Liver (tissue), 3 donors: ENCODE results near the gene DENND6A.
A peak's percentile ranks its signal among the peaks of the same experiment; 100 is the strongest.
"Not testable (repeated sequence)": the region's sequence is repeated elsewhere in the genome, so short reads cannot be mapped to it uniquely, and the experiment has no call there.

Experiments
- FOXA2 ChIP-seq: IDR thresholded peaks from 2 replicates; pipeline ENCODE4 v1.6.1; 2016; ENCODE audit warnings: antibody characterized with exemption
- GABPA ChIP-seq, 2 donors: IDR thresholded peaks in 1 of 2; conservative IDR thresholded peaks in 1 of 2; 2 replicates each; pipeline ENCODE4 v1.6.1; 2016; ENCODE audit warnings: antibody characterized with exemption in 2 of 2, mild to moderate bottlenecking in 1 of 2, moderate library complexity in 1 of 2
- HNF4A ChIP-seq, 2 donors: conservative IDR thresholded peaks; 2 replicates each; pipeline ENCODE4 v1.6.1; 2016; ENCODE audit warnings: antibody characterized with exemption in 2 of 2, mild to moderate bottlenecking in 2 of 2
- RAD21 ChIP-seq, 2 donors: IDR thresholded peaks; 2 replicates each; pipeline ENCODE4 v1.6.1; 2016; ENCODE audit warnings: antibody characterized with exemption in 2 of 2, mild to moderate bottlenecking in 2 of 2
- TAF1 ChIP-seq: conservative IDR thresholded peaks from 2 replicates; pipeline ENCODE4 v1.6.1; 2016; ENCODE audit warnings: antibody characterized with exemption, mild to moderate bottlenecking
- TF ChIP-seq, protein P1 (sequence below): fragments of 150-350 bp; IDR thresholded peaks from 2 replicates; pipeline ENCODE4 v1.5.1; 2017; ENCODE audit warnings: improper control_type of control experiment, low read depth, low read length; ENCODE audit not compliant: missing input control
- TF ChIP-seq, protein P2 (sequence below): IDR thresholded peaks from 2 replicates; pipeline ENCODE4 v1.6.1; 2016; ENCODE audit warnings: antibody characterized with exemption, mild to moderate bottlenecking
- donor health status: healthy.
- donor health status: healthy.

DNA sequence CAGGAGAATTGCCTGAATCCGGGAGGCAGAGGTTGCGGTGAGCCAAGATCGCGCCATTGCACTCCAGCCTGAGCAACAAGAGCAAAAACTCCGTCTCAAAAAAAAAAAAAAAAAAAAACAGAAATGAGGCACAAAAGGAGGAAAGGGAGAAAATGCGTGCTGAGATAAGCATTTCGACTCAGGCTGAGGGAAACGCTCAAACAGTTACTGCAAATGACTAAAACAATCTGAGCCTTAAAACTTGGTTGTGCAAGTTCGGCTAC is 813 bp downstream of the DENND6A start:
- not testable (repeated sequence) for TF ChIP-seq HNF4A (conservative IDR thresholded peaks at IDR 0.05); TAF1; FOXA2; GABPA (IDR thresholded peaks at IDR 0.05 in 1 of 2, conservative IDR thresholded peaks at IDR 0.05 in 1 of 2)
- TF ChIP-seq, protein P1, sequence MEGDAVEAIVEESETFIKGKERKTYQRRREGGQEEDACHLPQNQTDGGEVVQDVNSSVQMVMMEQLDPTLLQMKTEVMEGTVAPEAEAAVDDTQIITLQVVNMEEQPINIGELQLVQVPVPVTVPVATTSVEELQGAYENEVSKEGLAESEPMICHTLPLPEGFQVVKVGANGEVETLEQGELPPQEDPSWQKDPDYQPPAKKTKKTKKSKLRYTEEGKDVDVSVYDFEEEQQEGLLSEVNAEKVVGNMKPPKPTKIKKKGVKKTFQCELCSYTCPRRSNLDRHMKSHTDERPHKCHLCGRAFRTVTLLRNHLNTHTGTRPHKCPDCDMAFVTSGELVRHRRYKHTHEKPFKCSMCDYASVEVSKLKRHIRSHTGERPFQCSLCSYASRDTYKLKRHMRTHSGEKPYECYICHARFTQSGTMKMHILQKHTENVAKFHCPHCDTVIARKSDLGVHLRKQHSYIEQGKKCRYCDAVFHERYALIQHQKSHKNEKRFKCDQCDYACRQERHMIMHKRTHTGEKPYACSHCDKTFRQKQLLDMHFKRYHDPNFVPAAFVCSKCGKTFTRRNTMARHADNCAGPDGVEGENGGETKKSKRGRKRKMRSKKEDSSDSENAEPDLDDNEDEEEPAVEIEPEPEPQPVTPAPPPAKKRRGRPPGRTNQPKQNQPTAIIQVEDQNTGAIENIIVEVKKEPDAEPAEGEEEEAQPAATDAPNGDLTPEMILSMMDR = not testable (repeated sequence)
- peak; percentile 22 to 29 for TF ChIP-seq RAD21 (IDR thresholded peaks at IDR 0.05)
- TF ChIP-seq, protein P2, sequence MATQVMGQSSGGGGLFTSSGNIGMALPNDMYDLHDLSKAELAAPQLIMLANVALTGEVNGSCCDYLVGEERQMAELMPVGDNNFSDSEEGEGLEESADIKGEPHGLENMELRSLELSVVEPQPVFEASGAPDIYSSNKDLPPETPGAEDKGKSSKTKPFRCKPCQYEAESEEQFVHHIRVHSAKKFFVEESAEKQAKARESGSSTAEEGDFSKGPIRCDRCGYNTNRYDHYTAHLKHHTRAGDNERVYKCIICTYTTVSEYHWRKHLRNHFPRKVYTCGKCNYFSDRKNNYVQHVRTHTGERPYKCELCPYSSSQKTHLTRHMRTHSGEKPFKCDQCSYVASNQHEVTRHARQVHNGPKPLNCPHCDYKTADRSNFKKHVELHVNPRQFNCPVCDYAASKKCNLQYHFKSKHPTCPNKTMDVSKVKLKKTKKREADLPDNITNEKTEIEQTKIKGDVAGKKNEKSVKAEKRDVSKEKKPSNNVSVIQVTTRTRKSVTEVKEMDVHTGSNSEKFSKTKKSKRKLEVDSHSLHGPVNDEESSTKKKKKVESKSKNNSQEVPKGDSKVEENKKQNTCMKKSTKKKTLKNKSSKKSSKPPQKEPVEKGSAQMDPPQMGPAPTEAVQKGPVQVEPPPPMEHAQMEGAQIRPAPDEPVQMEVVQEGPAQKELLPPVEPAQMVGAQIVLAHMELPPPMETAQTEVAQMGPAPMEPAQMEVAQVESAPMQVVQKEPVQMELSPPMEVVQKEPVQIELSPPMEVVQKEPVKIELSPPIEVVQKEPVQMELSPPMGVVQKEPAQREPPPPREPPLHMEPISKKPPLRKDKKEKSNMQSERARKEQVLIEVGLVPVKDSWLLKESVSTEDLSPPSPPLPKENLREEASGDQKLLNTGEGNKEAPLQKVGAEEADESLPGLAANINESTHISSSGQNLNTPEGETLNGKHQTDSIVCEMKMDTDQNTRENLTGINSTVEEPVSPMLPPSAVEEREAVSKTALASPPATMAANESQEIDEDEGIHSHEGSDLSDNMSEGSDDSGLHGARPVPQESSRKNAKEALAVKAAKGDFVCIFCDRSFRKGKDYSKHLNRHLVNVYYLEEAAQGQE = not testable (repeated sequence)
